H9 (cell line): ENCODE data around the gene PLXNA2. TPM values are rescaled to one million over a fixed set of nuclear protein-coding genes. Genes with fewer than 3 reads are reported as not detected.

Experiments used
- DNase-seq: peaks from one replicate; pipeline ENCODE4 v3.0.0-alpha.2; 2017
- H2AFZ ChIP-seq: one replicate; pipeline ENCODE4 v1.6.1; 2013; ENCODE audit warnings: mild to moderate bottlenecking, low read length, control low read depth, moderate library complexity
- H2AK5ac ChIP-seq: 2 replicates; pipeline ENCODE4 v1.6.1; 2013; ENCODE audit warnings: low read length, control low read depth, mixed read lengths; ENCODE audit not compliant: insufficient read length
- H2BK120ac ChIP-seq: one replicate; pipeline ENCODE4 v1.6.1; 2013; ENCODE audit warnings: low read depth, mild to moderate bottlenecking, low read length, control low read depth, inconsistent platforms; ENCODE audit not compliant: poor library complexity, severe bottlenecking
- H2BK12ac ChIP-seq: 2 replicates; pipeline ENCODE4 v1.6.1; 2013; ENCODE audit warnings: low read length, control low read depth, mixed read lengths, low read depth; ENCODE audit not compliant: insufficient read length
- H2BK15ac ChIP-seq: 2 replicates; pipeline ENCODE4 v1.6.1; 2013; ENCODE audit warnings: low read depth, low read length, control low read depth
- H2BK20ac ChIP-seq: one replicate; pipeline ENCODE4 v1.6.1; 2013; ENCODE audit warnings: low read depth, mild to moderate bottlenecking, low read length, control low read depth, inconsistent platforms; ENCODE audit not compliant: poor library complexity, severe bottlenecking
- H2BK5ac ChIP-seq: 2 replicates; pipeline ENCODE4 v1.6.1; 2013; ENCODE audit warnings: low read length, control low read depth, mixed read lengths; ENCODE audit not compliant: insufficient read length
- H3K14ac ChIP-seq: 2 replicates; pipeline ENCODE4 v1.6.1; 2013; ENCODE audit warnings: low read length, control low read depth; ENCODE audit not compliant: insufficient read depth
- H3K18ac ChIP-seq: 2 replicates; pipeline ENCODE4 v1.6.1; 2013; ENCODE audit warnings: low read depth, mild to moderate bottlenecking, mixed read lengths, low read length, control low read depth; ENCODE audit not compliant: insufficient read length
- H3K23ac ChIP-seq: 2 replicates; pipeline ENCODE4 v1.6.1; 2013; ENCODE audit warnings: low read length, control low read depth, mixed read lengths, low read depth; ENCODE audit not compliant: insufficient read length
- H3K23me2 ChIP-seq: 2 replicates; pipeline ENCODE4 v1.6.1; 2013; ENCODE audit warnings: low read depth, mild to moderate bottlenecking, mixed read lengths, low read length, control low read depth; ENCODE audit not compliant: insufficient read length, poor library complexity, severe bottlenecking
- H3K27ac ChIP-seq: 2 replicates; pipeline ENCODE4 v1.5.1; 2013; ENCODE audit warnings: low read length, control low read depth, mixed read lengths, low read depth; ENCODE audit not compliant: insufficient read length
- H3K27me3 ChIP-seq: 2 replicates; pipeline ENCODE4 v1.6.1; 2013; ENCODE audit warnings: low read length, control low read depth, inconsistent platforms; ENCODE audit not compliant: insufficient read depth
- H3K4ac ChIP-seq: 2 replicates; pipeline ENCODE4 v1.6.1; 2013; ENCODE audit warnings: low read depth, mild to moderate bottlenecking, control low read depth, inconsistent platforms, low read length, moderate library complexity
- H3K4me1 ChIP-seq: 2 replicates; pipeline ENCODE4 v1.6.1; 2013; ENCODE audit warnings: low read length, control low read depth, inconsistent platforms; ENCODE audit not compliant: insufficient read depth
- H3K4me2 ChIP-seq: 2 replicates; pipeline ENCODE4 v1.6.1; 2013; ENCODE audit warnings: low read length, control low read depth, mixed read lengths; ENCODE audit not compliant: insufficient read length, insufficient read depth
- H3K56ac ChIP-seq: 2 replicates; pipeline ENCODE4 v1.6.1; 2013; ENCODE audit warnings: low read depth, mild to moderate bottlenecking, mixed read lengths, low read length, control low read depth; ENCODE audit not compliant: insufficient read length
- H3K79me1 ChIP-seq: 2 replicates; pipeline ENCODE4 v1.6.1; 2013; ENCODE audit warnings: low read depth, mild to moderate bottlenecking, moderate library complexity, low read length, control low read depth, inconsistent platforms; ENCODE audit not compliant: insufficient read depth, poor library complexity, severe bottlenecking
- H3K79me2 ChIP-seq: 2 replicates; pipeline ENCODE4 v1.6.1; 2013; ENCODE audit warnings: low read length, control low read depth, inconsistent platforms; ENCODE audit not compliant: insufficient read depth
- H3K9ac ChIP-seq: 2 replicates; pipeline ENCODE4 v1.6.1; 2013; ENCODE audit warnings: low read length, control low read depth, mixed read lengths; ENCODE audit not compliant: insufficient read length; ENCODE audit errors: extremely low read depth
- H3K9me3 ChIP-seq: one replicate; pipeline ENCODE4 v1.6.1; 2013; ENCODE audit warnings: low read depth, low read length, inconsistent platforms; ENCODE audit not compliant: control insufficient read depth
- H3T11ph ChIP-seq: one replicate; pipeline ENCODE4 v1.6.1; 2013; ENCODE audit warnings: mild to moderate bottlenecking, low read length, control low read depth, inconsistent platforms
- H4K20me1 ChIP-seq: one replicate; pipeline ENCODE4 v1.6.1; 2013; ENCODE audit not compliant: control insufficient read depth, insufficient read length, insufficient read depth
- H4K5ac ChIP-seq: 2 replicates; pipeline ENCODE4 v1.6.1; 2013; ENCODE audit warnings: low read depth, mild to moderate bottlenecking, mixed read lengths, low read length, control low read depth; ENCODE audit not compliant: insufficient read length
- H4K8ac ChIP-seq: replicated peaks from 2 replicates; pipeline ENCODE4 v1.6.1; 2013; ENCODE audit warnings: low read length, control low read depth, mixed read lengths, low read depth; ENCODE audit not compliant: insufficient read length
- H4K91ac ChIP-seq: 2 replicates; pipeline ENCODE4 v1.6.1; 2013; ENCODE audit warnings: low read depth, mild to moderate bottlenecking, moderate library complexity, mixed read lengths, low read length, control low read depth; ENCODE audit not compliant: insufficient read length
- H3K27ac Mint-ChIP-seq, 3 experiments: 2 replicates in 2 of 3; 3 replicates in 1 of 3; pipeline ENCODE4 v1.8.0; 2020 to 2021; ENCODE audit warnings: mixed read lengths in 3 of 3, mild to moderate bottlenecking in 1 of 3, moderate library complexity in 1 of 3
- H3K27me3 Mint-ChIP-seq: 2 replicates; pipeline ENCODE4 v1.8.0; 2021; ENCODE audit warnings: low read depth, mild to moderate bottlenecking, moderate library complexity, mixed read lengths
- H3K36me3 Mint-ChIP-seq, 3 experiments: 2 replicates in 2 of 3; 3 replicates in 1 of 3; pipeline ENCODE4 v1.8.0; 2020 to 2021; ENCODE audit warnings: low read depth in 3 of 3, mixed read lengths in 3 of 3; ENCODE audit not compliant: insufficient read depth in 1 of 3
- H3K4me1 Mint-ChIP-seq, 2 experiments: 2 replicates each; pipeline ENCODE4 v1.8.0; 2020; ENCODE audit warnings: mixed read lengths in 2 of 2
- H3K4me3 Mint-ChIP-seq, 2 experiments: 2 replicates in 1 of 2; 3 replicates in 1 of 2; pipeline ENCODE4 v1.8.0; 2020 to 2021; ENCODE audit warnings: mild to moderate bottlenecking in 2 of 2, mixed read lengths in 2 of 2, moderate library complexity in 1 of 2
- H3K9me3 Mint-ChIP-seq, 2 experiments: 2 replicates in 1 of 2; 3 replicates in 1 of 2; pipeline ENCODE4 v1.8.0; 2020; ENCODE audit warnings: mild to moderate bottlenecking in 2 of 2, mixed read lengths in 2 of 2, moderate library complexity in 1 of 2
- WGBS: extraction: QIAGEN DNeasy Blood & Tissue Kit; methylation state at CpG from one replicate; pipeline ENCODE4 v1.1.7; 2013; ENCODE audit warnings: missing lambda C conversion rate, low lambda C conversion rate, mixed read lengths; ENCODE audit not compliant: insufficient read length; ENCODE audit errors: extremely low coverage; 5-methylcytosine and 5-hydroxymethylcytosine counted together
- total RNA-seq: library from RNA; stranded (reverse); gene quantifications from 2 replicates; pipeline ENCODE4 v1.2.1, GENCODE V29; 2021
- TF ChIP-seq, protein P1 (sequence below): fragments of 200-600 bp; sonication (generic); conservative IDR thresholded peaks from 3 replicates; pipeline ENCODE4 v1.8.0; 2021; ENCODE audit warnings: antibody characterized with exemption, mild to moderate bottlenecking

Gene PLXNA2
- total RNA-seq, 1 experiment from 2014 or later: 0.57 TPM

- Histone ChIP-seq H3K27me3 (no peaks in the 10 kb centered on the region), H4K20me1 (no peaks in the 10 kb centered on the region), H3K9ac (no peak overlapping the region), H2BK15ac (no peak overlapping the region), H3K23me2 (no peaks in the 10 kb centered on the region), H2AK5ac (no peak overlapping the region), H2BK5ac (no peak overlapping the region), H3K4me2 (no peak overlapping the region), H2BK120ac (no peak overlapping the region), H3K14ac (no peak overlapping the region), H3K23ac (no peak overlapping the region), H2BK20ac (no peak overlapping the region), H4K91ac (no peak overlapping the region), H2AFZ (no peak overlapping the region), H3K79me1 (no peaks in the 10 kb centered on the region), H3K27ac (no peak overlapping the region), H3K18ac (no peak overlapping the region), H3K4ac (no peak overlapping the region), H4K8ac (no peak overlapping the region), H3T11ph (no peak overlapping the region), H2BK12ac (no peak overlapping the region), H3K56ac (no peak overlapping the region), H4K5ac (no peak overlapping the region), H3K4me1 (peaks cover 5% of the 10 kb centered on the region; the same call in 1 of the 2 replicates), H3K9me3 (no peaks in the 10 kb centered on the region), H3K79me2 (no peaks in the 10 kb centered on the region)
- Mint-ChIP-seq H3K9me3 (no peaks in the 10 kb centered on the region), H3K4me3 (no peak overlapping the region), H3K27ac (no peak overlapping the region; a peak in 1 of 7 replicates), H3K27me3 (peaks cover 5% of the 10 kb centered on the region), H3K36me3 (no peaks in the 10 kb centered on the region; a peak in 1 of 7 replicates), H3K4me1 (peaks cover 5 to 13% of the 10 kb centered on the region in 2 experiments)
- WGBS: no CpG with 5 or more reads among the region's 3 CpGs
- TF ChIP-seq, protein P1, sequence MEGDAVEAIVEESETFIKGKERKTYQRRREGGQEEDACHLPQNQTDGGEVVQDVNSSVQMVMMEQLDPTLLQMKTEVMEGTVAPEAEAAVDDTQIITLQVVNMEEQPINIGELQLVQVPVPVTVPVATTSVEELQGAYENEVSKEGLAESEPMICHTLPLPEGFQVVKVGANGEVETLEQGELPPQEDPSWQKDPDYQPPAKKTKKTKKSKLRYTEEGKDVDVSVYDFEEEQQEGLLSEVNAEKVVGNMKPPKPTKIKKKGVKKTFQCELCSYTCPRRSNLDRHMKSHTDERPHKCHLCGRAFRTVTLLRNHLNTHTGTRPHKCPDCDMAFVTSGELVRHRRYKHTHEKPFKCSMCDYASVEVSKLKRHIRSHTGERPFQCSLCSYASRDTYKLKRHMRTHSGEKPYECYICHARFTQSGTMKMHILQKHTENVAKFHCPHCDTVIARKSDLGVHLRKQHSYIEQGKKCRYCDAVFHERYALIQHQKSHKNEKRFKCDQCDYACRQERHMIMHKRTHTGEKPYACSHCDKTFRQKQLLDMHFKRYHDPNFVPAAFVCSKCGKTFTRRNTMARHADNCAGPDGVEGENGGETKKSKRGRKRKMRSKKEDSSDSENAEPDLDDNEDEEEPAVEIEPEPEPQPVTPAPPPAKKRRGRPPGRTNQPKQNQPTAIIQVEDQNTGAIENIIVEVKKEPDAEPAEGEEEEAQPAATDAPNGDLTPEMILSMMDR: no peak
- no peak for DNase-seq
These were observed 104.6 kb downstream of the PLXNA2 start for GRCh38 chr1:208139434-208140045.
